H9 (cell line): ENCODE data around the gene GLRX. TPM values are rescaled to one million over a fixed set of nuclear protein-coding genes. Genes with fewer than 3 reads are reported as not detected.

Source experiments
- DNase-seq: peaks from one replicate; pipeline ENCODE4 v3.0.0-alpha.2; 2017
- H2AFZ ChIP-seq: one replicate; pipeline ENCODE4 v1.6.1; 2013; ENCODE audit warnings: mild to moderate bottlenecking, low read length, control low read depth, moderate library complexity
- H2AK5ac ChIP-seq: 2 replicates; pipeline ENCODE4 v1.6.1; 2013; ENCODE audit warnings: low read length, control low read depth, mixed read lengths; ENCODE audit not compliant: insufficient read length
- H2BK120ac ChIP-seq: one replicate; pipeline ENCODE4 v1.6.1; 2013; ENCODE audit warnings: low read depth, mild to moderate bottlenecking, low read length, control low read depth, inconsistent platforms; ENCODE audit not compliant: poor library complexity, severe bottlenecking
- H2BK12ac ChIP-seq: 2 replicates; pipeline ENCODE4 v1.6.1; 2013; ENCODE audit warnings: low read length, control low read depth, mixed read lengths, low read depth; ENCODE audit not compliant: insufficient read length
- H2BK15ac ChIP-seq: 2 replicates; pipeline ENCODE4 v1.6.1; 2013; ENCODE audit warnings: low read depth, low read length, control low read depth
- H2BK20ac ChIP-seq: one replicate; pipeline ENCODE4 v1.6.1; 2013; ENCODE audit warnings: low read depth, mild to moderate bottlenecking, low read length, control low read depth, inconsistent platforms; ENCODE audit not compliant: poor library complexity, severe bottlenecking
- H2BK5ac ChIP-seq: 2 replicates; pipeline ENCODE4 v1.6.1; 2013; ENCODE audit warnings: low read length, control low read depth, mixed read lengths; ENCODE audit not compliant: insufficient read length
- H3K14ac ChIP-seq: 2 replicates; pipeline ENCODE4 v1.6.1; 2013; ENCODE audit warnings: low read length, control low read depth; ENCODE audit not compliant: insufficient read depth
- H3K18ac ChIP-seq: 2 replicates; pipeline ENCODE4 v1.6.1; 2013; ENCODE audit warnings: low read depth, mild to moderate bottlenecking, mixed read lengths, low read length, control low read depth; ENCODE audit not compliant: insufficient read length
- H3K23ac ChIP-seq: 2 replicates; pipeline ENCODE4 v1.6.1; 2013; ENCODE audit warnings: low read length, control low read depth, mixed read lengths, low read depth; ENCODE audit not compliant: insufficient read length
- H3K23me2 ChIP-seq: 2 replicates; pipeline ENCODE4 v1.6.1; 2013; ENCODE audit warnings: low read depth, mild to moderate bottlenecking, mixed read lengths, low read length, control low read depth; ENCODE audit not compliant: insufficient read length, poor library complexity, severe bottlenecking
- H3K27ac ChIP-seq: 2 replicates; pipeline ENCODE4 v1.5.1; 2013; ENCODE audit warnings: low read length, control low read depth, mixed read lengths, low read depth; ENCODE audit not compliant: insufficient read length
- H3K27me3 ChIP-seq: 2 replicates; pipeline ENCODE4 v1.6.1; 2013; ENCODE audit warnings: low read length, control low read depth, inconsistent platforms; ENCODE audit not compliant: insufficient read depth
- H3K4ac ChIP-seq: 2 replicates; pipeline ENCODE4 v1.6.1; 2013; ENCODE audit warnings: low read depth, mild to moderate bottlenecking, control low read depth, inconsistent platforms, low read length, moderate library complexity
- H3K4me1 ChIP-seq: 2 replicates; pipeline ENCODE4 v1.6.1; 2013; ENCODE audit warnings: low read length, control low read depth, inconsistent platforms; ENCODE audit not compliant: insufficient read depth
- H3K4me2 ChIP-seq: 2 replicates; pipeline ENCODE4 v1.6.1; 2013; ENCODE audit warnings: low read length, control low read depth, mixed read lengths; ENCODE audit not compliant: insufficient read length, insufficient read depth
- H3K56ac ChIP-seq: 2 replicates; pipeline ENCODE4 v1.6.1; 2013; ENCODE audit warnings: low read depth, mild to moderate bottlenecking, mixed read lengths, low read length, control low read depth; ENCODE audit not compliant: insufficient read length
- H3K79me1 ChIP-seq: 2 replicates; pipeline ENCODE4 v1.6.1; 2013; ENCODE audit warnings: low read depth, mild to moderate bottlenecking, moderate library complexity, low read length, control low read depth, inconsistent platforms; ENCODE audit not compliant: insufficient read depth, poor library complexity, severe bottlenecking
- H3K79me2 ChIP-seq: 2 replicates; pipeline ENCODE4 v1.6.1; 2013; ENCODE audit warnings: low read length, control low read depth, inconsistent platforms; ENCODE audit not compliant: insufficient read depth
- H3K9ac ChIP-seq: 2 replicates; pipeline ENCODE4 v1.6.1; 2013; ENCODE audit warnings: low read length, control low read depth, mixed read lengths; ENCODE audit not compliant: insufficient read length; ENCODE audit errors: extremely low read depth
- H3K9me3 ChIP-seq: one replicate; pipeline ENCODE4 v1.6.1; 2013; ENCODE audit warnings: low read depth, low read length, inconsistent platforms; ENCODE audit not compliant: control insufficient read depth
- H3T11ph ChIP-seq: one replicate; pipeline ENCODE4 v1.6.1; 2013; ENCODE audit warnings: mild to moderate bottlenecking, low read length, control low read depth, inconsistent platforms
- H4K20me1 ChIP-seq: one replicate; pipeline ENCODE4 v1.6.1; 2013; ENCODE audit not compliant: control insufficient read depth, insufficient read length, insufficient read depth
- H4K5ac ChIP-seq: 2 replicates; pipeline ENCODE4 v1.6.1; 2013; ENCODE audit warnings: low read depth, mild to moderate bottlenecking, mixed read lengths, low read length, control low read depth; ENCODE audit not compliant: insufficient read length
- H4K8ac ChIP-seq: replicated peaks from 2 replicates; pipeline ENCODE4 v1.6.1; 2013; ENCODE audit warnings: low read length, control low read depth, mixed read lengths, low read depth; ENCODE audit not compliant: insufficient read length
- H4K91ac ChIP-seq: 2 replicates; pipeline ENCODE4 v1.6.1; 2013; ENCODE audit warnings: low read depth, mild to moderate bottlenecking, moderate library complexity, mixed read lengths, low read length, control low read depth; ENCODE audit not compliant: insufficient read length
- H3K27ac Mint-ChIP-seq, 3 experiments: 2 replicates in 2 of 3; 3 replicates in 1 of 3; pipeline ENCODE4 v1.8.0; 2020 to 2021; ENCODE audit warnings: mixed read lengths in 3 of 3, mild to moderate bottlenecking in 1 of 3, moderate library complexity in 1 of 3
- H3K27me3 Mint-ChIP-seq: 2 replicates; pipeline ENCODE4 v1.8.0; 2021; ENCODE audit warnings: low read depth, mild to moderate bottlenecking, moderate library complexity, mixed read lengths
- H3K36me3 Mint-ChIP-seq, 3 experiments: 2 replicates in 2 of 3; 3 replicates in 1 of 3; pipeline ENCODE4 v1.8.0; 2020 to 2021; ENCODE audit warnings: low read depth in 3 of 3, mixed read lengths in 3 of 3; ENCODE audit not compliant: insufficient read depth in 1 of 3
- H3K4me1 Mint-ChIP-seq, 2 experiments: 2 replicates each; pipeline ENCODE4 v1.8.0; 2020; ENCODE audit warnings: mixed read lengths in 2 of 2
- H3K4me3 Mint-ChIP-seq, 2 experiments: 2 replicates in 1 of 2; 3 replicates in 1 of 2; pipeline ENCODE4 v1.8.0; 2020 to 2021; ENCODE audit warnings: mild to moderate bottlenecking in 2 of 2, mixed read lengths in 2 of 2, moderate library complexity in 1 of 2
- H3K9me3 Mint-ChIP-seq, 2 experiments: 2 replicates in 1 of 2; 3 replicates in 1 of 2; pipeline ENCODE4 v1.8.0; 2020; ENCODE audit warnings: mild to moderate bottlenecking in 2 of 2, mixed read lengths in 2 of 2, moderate library complexity in 1 of 2
- CTCF ChIP-seq: fragments of 200-600 bp; sonication (generic); conservative IDR thresholded peaks from 3 replicates; pipeline ENCODE4 v1.8.0; 2021; ENCODE audit warnings: antibody characterized with exemption, mild to moderate bottlenecking
- WGBS: extraction: QIAGEN DNeasy Blood & Tissue Kit; methylation state at CpG from one replicate; pipeline ENCODE4 v1.1.7; 2013; ENCODE audit warnings: missing lambda C conversion rate, low lambda C conversion rate, mixed read lengths; ENCODE audit not compliant: insufficient read length; ENCODE audit errors: extremely low coverage; 5-methylcytosine and 5-hydroxymethylcytosine counted together
- total RNA-seq: library from RNA; stranded (reverse); gene quantifications from 2 replicates; pipeline ENCODE4 v1.2.1, GENCODE V29; 2021

Gene GLRX
- total RNA-seq, 1 experiment from 2014 or later, result 13.8 TPM

GRCh38 chr5:95782181-95782580, 40.3 kb downstream of the GLRX start:
- H3K9ac ChIP-seq, result no peak overlapping the region

More at GRCh38 chr5:95782181-95782580, 40.3 kb downstream of the GLRX start:
- no peak for DNase-seq
- Histone ChIP-seq H3K4me1 (no peaks in the 10 kb centered on the region), H4K20me1 (no peaks in the 10 kb centered on the region), H4K8ac (no peak overlapping the region), H3K27ac (no peak overlapping the region), H2BK15ac (no peak overlapping the region), H3K23ac (no peak overlapping the region), H3K18ac (no peak overlapping the region), H3K9me3 (no peaks in the 10 kb centered on the region), H3K4ac (no peak overlapping the region), H3K23me2 (no peaks in the 10 kb centered on the region), H3T11ph (no peak overlapping the region), H2AFZ (no peak overlapping the region), H3K79me1 (no peaks in the 10 kb centered on the region), H2BK120ac (no peak overlapping the region), H4K91ac (no peak overlapping the region), H2AK5ac (no peak overlapping the region), H2BK5ac (no peak overlapping the region), H3K79me2 (no peaks in the 10 kb centered on the region), H3K27me3 (no peaks in the 10 kb centered on the region), H2BK12ac (no peak overlapping the region), H3K14ac (no peak overlapping the region), H4K5ac (no peak overlapping the region), H3K56ac (no peak overlapping the region), H2BK20ac (no peak overlapping the region), H3K4me2 (no peak overlapping the region)
- no peak overlapping the region for H3K27ac Mint-ChIP-seq
- no peaks in the 10 kb centered on the region for H3K27me3 Mint-ChIP-seq
- H3K4me1 Mint-ChIP-seq, result peaks cover 3 to 4% of the 10 kb centered on the region in 2 experiments; a peak in 1 of 4 replicates
- no CpG with 5 or more reads among the region's 4 CpGs for WGBS
- no peaks in the 10 kb centered on the region for H3K9me3 Mint-ChIP-seq
- TF ChIP-seq CTCF, result no peak
- peaks cover 0 to 2% (median 0%) of the 10 kb centered on the region in 3 experiments; a peak in 1 of 7 replicates for H3K36me3 Mint-ChIP-seq
- no peak overlapping the region for H3K4me3 Mint-ChIP-seq
